Lung (tissue), 12 donors: ENCODE data around the gene PAPPA2. TPM values are rescaled to one million over a fixed set of nuclear protein-coding genes. Genes with fewer than 3 reads are reported as not detected.

Experiments used
- ATAC-seq: fragments of 200-7000 bp; cut with Tn5 transposase; one replicate; pipeline ENCODE4 v1.9.1; 2020; ENCODE audit warnings: moderate number of reproducible peaks; ENCODE audit not compliant: insufficient read depth, low FRiP score
- DNase-seq, 3 donors: peaks; one replicate each; pipeline ENCODE4 v3.0.0-alpha.2; 2013 to 2017
- H3K27ac ChIP-seq, 2 donors: one replicate each; pipeline ENCODE4 v1.5.1; 2013; ENCODE audit warnings: mild to moderate bottlenecking in 2 of 2, moderate library complexity in 2 of 2, control low read depth in 1 of 2, inconsistent platforms in 1 of 2, low read depth in 1 of 2, low read length in 1 of 2
- H3K27me3 ChIP-seq, 3 donors: one replicate each; pipeline ENCODE4 v1.5.1; 2013; ENCODE audit warnings: low read length in 2 of 3; ENCODE audit not compliant: control insufficient read depth in 3 of 3, insufficient read depth in 3 of 3
- H3K36me3 ChIP-seq, 4 donors: one replicate each; pipeline ENCODE4 v1.5.1; 2013; ENCODE audit warnings: low read length in 4 of 4, mild to moderate bottlenecking in 1 of 4, moderate library complexity in 1 of 4; ENCODE audit not compliant: control insufficient read depth in 4 of 4, insufficient read depth in 4 of 4
- H3K4me1 ChIP-seq, 5 donors: one replicate each; pipeline ENCODE4 v1.5.1; 2013; ENCODE audit warnings: low read length in 5 of 5, mild to moderate bottlenecking in 2 of 5, moderate library complexity in 1 of 5; ENCODE audit not compliant: control insufficient read depth in 5 of 5, insufficient read depth in 5 of 5
- H3K4me3 ChIP-seq: one replicate; pipeline ENCODE4 v1.5.1; 2013; ENCODE audit warnings: mild to moderate bottlenecking, control low read depth, moderate library complexity
- H3K9ac ChIP-seq, 2 donors: one replicate each; pipeline ENCODE4 v1.5.1; 2013; ENCODE audit warnings: low read length in 2 of 2, control low read depth in 1 of 2; ENCODE audit not compliant: insufficient read depth in 1 of 2
- H3K9me3 ChIP-seq, 4 donors: one replicate each; pipeline ENCODE4 v1.5.1; 2013; ENCODE audit warnings: low read length in 3 of 4, mild to moderate bottlenecking in 1 of 4, moderate library complexity in 1 of 4; ENCODE audit not compliant: control insufficient read depth in 4 of 4, insufficient read depth in 3 of 4
- CTCF ChIP-seq: IDR thresholded peaks from 2 replicates; pipeline ENCODE4 v1.5.1; 2012; ENCODE audit warnings: mild to moderate bottlenecking; ENCODE audit errors: control extremely low read depth, extremely low read depth
- WGBS, 2 donors: extraction: QIAGEN DNeasy Blood & Tissue Kit; methylation state at CpG; one replicate each; pipeline ENCODE4 v1.1.7; 2013; 5-methylcytosine and 5-hydroxymethylcytosine counted together
- polyA plus RNA-seq, 2 donors: library from polyadenylated mRNA; stranded (reverse); fragments of 200-250 nt; gene quantifications; one replicate each; pipeline ENCODE4 v1.2.1, GENCODE V29; 2013
- total RNA-seq, 2 donors: library from RNA; depleted of rRNA in 1 of 2; stranded (reverse); fragments of >200 nt in 1 of 2; gene quantifications; one replicate each; pipeline ENCODE4 v1.2.1, GENCODE V29; 2014 to 2021
- donor health status: control.
- donor health status: control.
- donor health status: Bipolar disorder and iron deficiency.
- donor health status: healthy.
- donor health status: DM: yes; HTN: yes; CAD: no.

The PAPPA2 gene
- total and polyA plus RNA-seq, 4 donors, result 0.02 to 0.55 (median 0.32) TPM

DNA sequence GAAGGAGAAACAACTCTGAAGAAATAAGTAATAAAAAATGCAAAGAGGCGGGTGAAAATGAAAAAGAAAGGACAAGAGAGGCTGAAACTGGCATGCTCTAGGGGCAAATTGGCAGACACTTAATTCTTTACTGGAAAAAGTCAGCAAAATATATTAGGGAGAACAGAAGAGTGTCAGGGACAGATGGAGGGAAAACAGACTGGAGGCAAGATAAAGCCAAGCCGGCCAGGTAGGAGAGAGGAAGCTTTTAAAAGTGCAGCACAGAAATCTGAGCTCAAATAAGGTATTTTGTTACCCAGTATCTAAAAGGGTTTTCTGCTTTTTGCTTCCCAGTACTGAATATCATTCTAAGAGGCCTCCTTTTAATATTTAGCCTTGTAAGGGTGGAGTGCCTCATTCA lies 339.3 kb downstream of the PAPPA2 start:
- Histone ChIP-seq H3K4me3 (no peak overlapping the region), H3K36me3 (no peaks in the 10 kb centered on the region), H3K9me3 (no peaks in the 10 kb centered on the region), H3K4me1 (peaks cover 0 to 17% (median 0%) of the 10 kb centered on the region in 5 donors), H3K27ac (no peak overlapping the region), H3K9ac (no peak overlapping the region), H3K27me3 (no peaks in the 10 kb centered on the region)
- WGBS, 2 donors, result 69 to 77% methylated on average over 2 of the region's 2 CpGs
- ATAC-seq, result no peak
- no peak for DNase-seq
- TF ChIP-seq CTCF, result no peak

DNA sequence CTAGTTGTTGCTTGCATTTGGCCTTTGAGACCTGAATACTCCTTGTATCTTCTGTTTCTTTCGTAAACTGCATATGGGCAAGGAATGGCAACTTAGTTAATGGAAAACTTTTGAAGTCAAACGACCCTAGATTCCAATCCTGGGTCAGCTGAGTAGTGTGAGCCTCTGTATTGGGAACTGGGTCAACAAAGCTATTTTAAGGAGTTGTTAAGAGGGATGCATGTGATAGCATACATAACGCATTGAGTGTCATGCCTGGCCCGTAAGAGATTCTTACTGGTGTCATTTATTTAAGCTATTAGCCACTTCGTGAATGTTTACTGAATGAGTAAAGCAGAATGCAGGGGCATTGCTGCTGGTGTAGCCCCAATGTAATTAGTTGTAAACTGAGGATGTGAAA lies 340.1 kb downstream of the PAPPA2 start:
- DNase-seq (no peak), ATAC-seq (no peak)
- no peak overlapping the region for H3K27ac ChIP-seq
- H3K27me3 ChIP-seq, result no peaks in the 10 kb centered on the region
- no peaks in the 10 kb centered on the region for H3K9me3 ChIP-seq
- H3K9ac ChIP-seq, result no peak overlapping the region
- H3K4me1 ChIP-seq, result peaks cover 0 to 17% (median 0%) of the 10 kb centered on the region in 5 donors
- WGBS, 2 donors, result 47 to 56% methylated on average over 5 of the region's 5 CpGs
- no peak overlapping the region for H3K4me3 ChIP-seq
- H3K36me3 ChIP-seq, result no peaks in the 10 kb centered on the region
- TF ChIP-seq CTCF, result no peak

DNA sequence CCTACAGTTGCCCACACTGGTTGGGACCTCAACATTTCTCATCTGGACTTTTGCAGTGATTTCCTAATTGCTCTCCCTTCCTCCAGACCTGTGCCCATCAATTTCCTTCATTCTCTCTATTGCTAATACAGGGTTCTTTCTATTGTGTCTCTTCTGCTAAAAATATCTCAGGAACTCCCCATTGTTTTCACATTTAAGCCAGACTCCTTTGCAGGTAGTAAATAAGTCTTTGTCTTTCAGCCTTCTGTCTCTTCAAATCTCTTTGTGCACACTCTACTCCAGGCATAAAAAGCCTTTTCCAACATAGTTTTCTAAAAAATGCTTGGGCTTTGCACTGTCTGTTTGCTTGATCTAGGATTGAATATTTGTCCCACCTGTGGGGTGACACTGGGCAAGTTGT lies 340.6 kb downstream of the PAPPA2 start:
- no peaks in the 10 kb centered on the region for H3K27me3 ChIP-seq
- no peak overlapping the region for H3K27ac ChIP-seq
- no peaks in the 10 kb centered on the region for H3K36me3 ChIP-seq
- ATAC-seq (no peak), DNase-seq (no peak)
- peaks cover 0 to 17% (median 0%) of the 10 kb centered on the region in 5 donors for H3K4me1 ChIP-seq
- no peak for TF ChIP-seq CTCF
- no peak overlapping the region for H3K9ac ChIP-seq
- no peak overlapping the region for H3K4me3 ChIP-seq
- no peaks in the 10 kb centered on the region for H3K9me3 ChIP-seq

DNA sequence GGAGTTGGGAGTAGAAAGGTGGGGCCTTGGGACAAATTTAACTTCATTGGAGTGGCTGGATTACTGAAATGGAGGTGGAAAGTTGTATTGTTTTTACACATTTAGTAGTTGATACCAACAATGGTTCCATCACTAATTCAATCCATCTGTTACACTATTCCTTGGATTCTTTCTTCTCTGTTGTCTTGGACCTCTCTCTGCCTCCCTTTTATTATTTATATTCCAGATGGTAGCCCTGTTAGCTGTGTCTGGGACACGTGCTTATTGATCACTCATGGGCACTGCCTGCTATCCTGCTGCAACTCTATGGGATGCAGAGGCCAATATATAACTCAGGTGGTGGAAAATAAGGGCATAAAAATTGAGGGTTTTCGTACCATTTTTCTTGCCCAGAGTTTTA lies 346.3 kb downstream of the PAPPA2 start:
- no peak for TF ChIP-seq CTCF
- Histone ChIP-seq H3K9ac (no peak overlapping the region), H3K36me3 (no peaks in the 10 kb centered on the region), H3K4me1 (no peaks in the 10 kb centered on the region), H3K27me3 (no peaks in the 10 kb centered on the region), H3K27ac (no peak overlapping the region), H3K9me3 (no peaks in the 10 kb centered on the region), H3K4me3 (no peak overlapping the region)
- WGBS, 2 donors, result 79 to 90% methylated on average over 2 of the region's 2 CpGs
- DNase-seq (no peak), ATAC-seq (no peak)
